ENCODE data around the gene BAMBI.

Gene BAMBI

GRCh38 chr10:28715757-28716156, 38.4 kb downstream of the BAMBI start:
- Histone ChIP-seq H3K79me2 (ENCODE audit: insufficient read depth, low read depth) (no peaks in the 10 kb centered on the region), H2AFZ (ENCODE audit: low read depth) (no peak overlapping the region)
- no peak for TF ChIP-seq CTCF (conservative IDR thresholded peaks at IDR 0.05; ENCODE audit: low read depth, low read length)

GRCh38 chr10:28716748-28717147, 39.4 kb downstream of the BAMBI start:
- Histone ChIP-seq H3K27ac (no peak overlapping the region), H3K79me2 (ENCODE audit: insufficient read depth, low read depth) (no peaks in the 10 kb centered on the region), H2AFZ (ENCODE audit: low read depth) (no peak overlapping the region), H3K36me3 (ENCODE audit: insufficient read depth) (no peaks in the 10 kb centered on the region), H3K27me3 (ENCODE audit: insufficient read depth, low read depth) (no peaks in the 10 kb centered on the region), H3K4me3 (IDR thresholded peaks at IDR 0.05; ENCODE audit: insufficient read depth, low read depth, low read length) (no peak overlapping the region), H3K4me1 (ENCODE audit: low read depth, poor library complexity, severe bottlenecking) (no peaks in the 10 kb centered on the region), H3K4me2 (no peak overlapping the region), H4K20me1 (ENCODE audit: insufficient read depth) (no peaks in the 10 kb centered on the region), H3K9ac (no peak overlapping the region)
- TF ChIP-seq CTCF (conservative IDR thresholded peaks at IDR 0.05; ENCODE audit: low read depth, low read length) = no peak

More at GRCh38 chr10:28715757-28716156, 38.4 kb downstream of the BAMBI start:
- Histone ChIP-seq H3K9ac (no peak overlapping the region), H4K20me1 (ENCODE audit: insufficient read depth) (no peaks in the 10 kb centered on the region), H3K27ac (no peak overlapping the region), H3K4me3 (IDR thresholded peaks at IDR 0.05; ENCODE audit: insufficient read depth, low read depth, low read length) (no peak overlapping the region), H3K36me3 (ENCODE audit: insufficient read depth) (no peaks in the 10 kb centered on the region), H3K27me3 (ENCODE audit: insufficient read depth, low read depth) (no peaks in the 10 kb centered on the region), H3K4me2 (no peak overlapping the region), H3K4me1 (ENCODE audit: low read depth, poor library complexity, severe bottlenecking) (no peaks in the 10 kb centered on the region)

GRCh38 chr10:28717656-28718201, 40.4 kb downstream of the BAMBI start:
- Histone ChIP-seq H3K9ac (no peak overlapping the region), H3K27me3 (ENCODE audit: insufficient read depth, low read depth) (no peaks in the 10 kb centered on the region), H3K79me2 (ENCODE audit: insufficient read depth, low read depth) (no peaks in the 10 kb centered on the region), H3K4me2 (no peak overlapping the region), H3K4me3 (IDR thresholded peaks at IDR 0.05; ENCODE audit: insufficient read depth, low read depth, low read length) (no peak overlapping the region), H3K27ac (no peak overlapping the region), H4K20me1 (ENCODE audit: insufficient read depth) (no peaks in the 10 kb centered on the region), H3K4me1 (ENCODE audit: low read depth, poor library complexity, severe bottlenecking) (no peaks in the 10 kb centered on the region), H3K36me3 (ENCODE audit: insufficient read depth) (no peaks in the 10 kb centered on the region), H2AFZ (ENCODE audit: low read depth) (no peak overlapping the region)
- no peak for TF ChIP-seq CTCF (conservative IDR thresholded peaks at IDR 0.05; ENCODE audit: low read depth, low read length)

- no peaks in the 10 kb centered on the region for H3K27me3 ChIP-seq (ENCODE audit: insufficient read depth, low read depth)
- no peaks in the 10 kb centered on the region for H3K36me3 ChIP-seq (ENCODE audit: insufficient read depth)
- no peak overlapping the region for H2AFZ ChIP-seq (ENCODE audit: low read depth)
- no peak for TF ChIP-seq CTCF (conservative IDR thresholded peaks at IDR 0.05; ENCODE audit: low read depth, low read length)
- no peak overlapping the region for H3K4me2 ChIP-seq
- H3K4me1 ChIP-seq (ENCODE audit: low read depth, poor library complexity, severe bottlenecking) = no peaks in the 10 kb centered on the region
- H3K79me2 ChIP-seq (ENCODE audit: insufficient read depth, low read depth) = no peaks in the 10 kb centered on the region
- H4K20me1 ChIP-seq (ENCODE audit: insufficient read depth) = no peaks in the 10 kb centered on the region
- H3K4me3 ChIP-seq (IDR thresholded peaks at IDR 0.05; ENCODE audit: insufficient read depth, low read depth, low read length) = no peak overlapping the region
- H3K9ac ChIP-seq = no peak overlapping the region
- no peak overlapping the region for H3K27ac ChIP-seq
Measured at GRCh38 chr10:28719789-28720436, 42.6 kb downstream of the BAMBI start.
